BE2C (cell line): Measurements from ENCODE around the gene CPED1. TPM values are rescaled to one million over a fixed set of nuclear protein-coding genes. Genes with fewer than 3 reads are reported as not detected.

Experiments used
- DNase-seq: peaks from one replicate; pipeline ENCODE4 v3.0.0-alpha.2; 2020
- H3K27me3 ChIP-seq: fragments of 250-450 bp; sonication (Bioruptor Pico); 2 replicates; pipeline ENCODE4 v1.5.1; 2020; ENCODE audit warnings: mild to moderate bottlenecking
- H3K36me3 ChIP-seq: fragments of 250-450 bp; sonication (Bioruptor Pico); 2 replicates; pipeline ENCODE4 v1.5.1; 2020; ENCODE audit warnings: mild to moderate bottlenecking
- H3K4me1 ChIP-seq: fragments of 250-450 bp; sonication (Bioruptor Pico); 2 replicates; pipeline ENCODE4 v1.5.1; 2020
- H3K4me3 ChIP-seq: 2 replicates; pipeline ENCODE4 v1.5.1; 2011; ENCODE audit warnings: low read depth, low read length
- H3K9me3 ChIP-seq: fragments of 250-450 bp; sonication (Bioruptor Pico); 2 replicates; pipeline ENCODE4 v1.5.1; 2020
- polyA plus RNA-seq: library from polyadenylated mRNA; unstranded; fragments of >200 nt; gene quantifications from one replicate; pipeline ENCODE4 v1.2.1, GENCODE V29; 2012; ENCODE audit warnings: low read depth, missing spikeins; ENCODE audit not compliant: insufficient read length, insufficient read depth
- TF ChIP-seq, protein P1 (sequence below): IDR thresholded peaks from 2 replicates; pipeline ENCODE4 v1.5.1; 2012; ENCODE audit warnings: mild to moderate bottlenecking, low read depth, low read length

Gene CPED1
- polyA plus RNA-seq: 0.99 TPM

DNA sequence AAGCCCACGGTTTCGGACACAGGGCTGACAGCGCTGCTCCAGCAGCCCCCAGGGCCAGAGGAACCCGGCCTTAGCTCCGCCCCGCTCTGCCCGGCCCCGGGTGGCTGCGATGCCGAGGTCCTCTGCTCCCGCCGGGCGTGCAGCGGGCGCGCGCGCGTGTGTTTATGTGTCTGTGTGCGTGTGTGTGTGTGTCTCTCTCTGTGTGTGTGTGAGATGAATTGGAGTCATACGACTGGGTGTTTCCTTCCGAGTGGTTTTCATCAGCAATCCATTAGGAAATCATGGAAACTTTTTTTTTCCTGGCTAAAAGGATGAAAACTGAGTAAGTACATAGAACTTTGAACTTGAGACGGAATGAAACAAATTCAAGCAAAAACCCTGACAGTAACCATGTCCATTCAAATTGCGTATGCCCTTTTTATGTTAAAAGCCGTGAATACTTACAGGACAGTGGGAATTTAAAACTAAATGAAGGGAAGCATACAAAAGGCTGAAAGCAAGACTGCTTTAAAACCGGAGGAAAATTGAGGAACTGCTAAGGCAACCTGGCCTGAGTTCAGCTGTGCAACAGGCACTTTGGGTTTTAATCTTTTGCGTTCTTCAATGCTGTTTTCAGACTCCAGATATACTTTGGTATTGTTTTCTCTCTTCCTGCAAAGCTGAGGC lies at the start of gene CPED1:
Gene CPED1, plus strand, starts transcription at position 121 of the 666 bp plus-strand sequence. CDS start 911 bp downstream, outside the sequence.
- peak; percentile 61 for DNase-seq
- Histone ChIP-seq H3K4me3 (peak within 1 kb of the TSS; percentile 54), H3K4me1 (peaks cover 5% of the 10 kb centered on the region; the same call in 1 of the 2 replicates), H3K36me3 (no peaks in the 10 kb centered on the region), H3K27me3 (peaks cover 54% of the 10 kb centered on the region), H3K9me3 (no peaks in the 10 kb centered on the region)
- TF ChIP-seq, protein P1, sequence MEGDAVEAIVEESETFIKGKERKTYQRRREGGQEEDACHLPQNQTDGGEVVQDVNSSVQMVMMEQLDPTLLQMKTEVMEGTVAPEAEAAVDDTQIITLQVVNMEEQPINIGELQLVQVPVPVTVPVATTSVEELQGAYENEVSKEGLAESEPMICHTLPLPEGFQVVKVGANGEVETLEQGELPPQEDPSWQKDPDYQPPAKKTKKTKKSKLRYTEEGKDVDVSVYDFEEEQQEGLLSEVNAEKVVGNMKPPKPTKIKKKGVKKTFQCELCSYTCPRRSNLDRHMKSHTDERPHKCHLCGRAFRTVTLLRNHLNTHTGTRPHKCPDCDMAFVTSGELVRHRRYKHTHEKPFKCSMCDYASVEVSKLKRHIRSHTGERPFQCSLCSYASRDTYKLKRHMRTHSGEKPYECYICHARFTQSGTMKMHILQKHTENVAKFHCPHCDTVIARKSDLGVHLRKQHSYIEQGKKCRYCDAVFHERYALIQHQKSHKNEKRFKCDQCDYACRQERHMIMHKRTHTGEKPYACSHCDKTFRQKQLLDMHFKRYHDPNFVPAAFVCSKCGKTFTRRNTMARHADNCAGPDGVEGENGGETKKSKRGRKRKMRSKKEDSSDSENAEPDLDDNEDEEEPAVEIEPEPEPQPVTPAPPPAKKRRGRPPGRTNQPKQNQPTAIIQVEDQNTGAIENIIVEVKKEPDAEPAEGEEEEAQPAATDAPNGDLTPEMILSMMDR: no peak

DNA sequence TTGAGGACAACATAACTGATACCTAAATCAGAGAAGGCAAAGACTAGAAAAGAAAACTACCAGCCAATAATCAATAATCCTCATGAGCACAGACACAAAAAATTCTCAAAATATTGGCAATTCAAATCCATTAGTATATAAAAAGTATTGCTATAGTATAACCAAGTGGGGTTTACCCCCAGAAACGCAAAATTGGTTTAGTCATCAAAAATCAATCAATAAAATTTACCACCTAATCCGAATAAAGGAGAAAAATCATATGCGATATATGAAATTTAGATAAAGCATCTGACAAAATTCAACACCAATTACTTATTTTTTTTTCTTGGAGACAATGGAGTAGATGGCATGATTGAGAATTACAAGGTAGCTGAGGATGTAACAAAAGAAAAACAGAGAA lies 49.2 kb upstream of the CPED1 start:
- H3K9me3 ChIP-seq: peaks cover 3% of the 10 kb centered on the region; the same call in 1 of the 2 replicates
- TF ChIP-seq, protein P1: no peak
- H3K4me1 ChIP-seq: no peaks in the 10 kb centered on the region
- no peaks in the 10 kb centered on the region for H3K36me3 ChIP-seq
- H3K27me3 ChIP-seq: peaks cover 34% of the 10 kb centered on the region
- no peak overlapping the region for H3K4me3 ChIP-seq
- DNase-seq: no peak

DNA sequence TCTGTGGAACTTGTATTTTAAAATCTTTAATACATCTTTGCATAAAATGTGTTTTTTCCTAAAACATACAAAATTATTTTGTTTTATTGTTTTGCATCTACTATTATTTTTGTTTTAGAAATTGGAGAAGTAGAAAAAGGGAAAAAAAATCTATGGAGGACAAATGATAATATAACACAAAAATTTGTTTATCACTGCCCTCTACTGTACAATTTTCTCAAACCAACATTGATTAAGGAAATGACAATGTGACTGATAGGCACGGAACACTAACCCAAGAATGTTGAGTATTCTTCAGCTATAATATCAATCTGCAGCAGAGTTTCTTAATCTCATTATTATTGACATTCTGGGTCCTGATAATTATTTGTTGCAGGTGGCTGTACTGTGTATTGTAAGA lies 47.4 kb upstream of the CPED1 start:
- no peak for DNase-seq
- Histone ChIP-seq H3K27me3 (peaks cover 45% of the 10 kb centered on the region), H3K4me1 (no peaks in the 10 kb centered on the region), H3K9me3 (peaks cover 3% of the 10 kb centered on the region; the same call in 1 of the 2 replicates), H3K4me3 (no peak overlapping the region), H3K36me3 (no peaks in the 10 kb centered on the region)
- TF ChIP-seq, protein P1: no peak; the same call in 1 of the 2 replicates

DNA sequence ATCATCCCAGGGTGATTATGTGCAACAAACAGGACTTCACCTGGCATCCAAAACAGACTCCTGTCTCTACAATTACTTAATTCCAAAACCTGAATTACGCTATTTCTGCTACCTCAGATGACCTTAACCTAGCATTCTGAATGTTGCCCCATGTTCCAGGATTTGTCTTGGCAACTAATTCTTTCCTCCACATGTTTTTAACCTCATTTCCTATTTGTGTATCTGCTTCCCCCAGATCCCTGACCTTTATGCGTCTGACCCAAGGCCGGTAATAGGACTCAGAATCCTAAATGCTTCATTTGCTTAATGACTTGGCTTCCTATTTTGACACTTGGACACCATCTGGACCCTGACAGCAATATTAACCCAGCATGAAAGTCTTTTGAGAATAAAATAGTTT lies 46.7 kb upstream of the CPED1 start:
- no peak overlapping the region for H3K4me3 ChIP-seq
- TF ChIP-seq, protein P1: no peak
- no peak for DNase-seq
- H3K27me3 ChIP-seq: peaks cover 49% of the 10 kb centered on the region
- no peaks in the 10 kb centered on the region for H3K4me1 ChIP-seq
- peaks cover 3% of the 10 kb centered on the region; the same call in 1 of the 2 replicates for H3K9me3 ChIP-seq
- no peaks in the 10 kb centered on the region for H3K36me3 ChIP-seq

DNA sequence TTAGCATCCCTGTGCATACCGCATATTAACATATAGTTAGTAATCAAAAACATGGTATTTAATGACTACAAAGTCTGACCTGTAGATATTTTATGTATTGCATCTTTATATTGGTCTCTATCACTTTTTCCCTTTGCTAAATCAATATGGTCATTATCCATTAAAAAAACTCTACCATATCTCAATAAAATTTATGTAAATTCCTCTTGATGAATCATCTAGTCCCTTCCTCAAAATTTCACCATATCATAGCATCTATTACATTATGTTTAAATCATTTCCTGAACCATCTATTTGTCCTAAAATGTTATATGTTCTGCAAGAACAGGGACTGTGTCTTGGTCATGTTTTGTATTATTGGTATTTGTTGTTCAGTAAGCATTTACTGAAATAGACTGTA lies 45.6 kb upstream of the CPED1 start:
- no peaks in the 10 kb centered on the region for H3K36me3 ChIP-seq
- no peaks in the 10 kb centered on the region for H3K9me3 ChIP-seq
- no peak overlapping the region for H3K4me3 ChIP-seq
- DNase-seq: no peak
- peaks cover 49% of the 10 kb centered on the region for H3K27me3 ChIP-seq
- H3K4me1 ChIP-seq: no peaks in the 10 kb centered on the region
- TF ChIP-seq, protein P1: no peak

DNA sequence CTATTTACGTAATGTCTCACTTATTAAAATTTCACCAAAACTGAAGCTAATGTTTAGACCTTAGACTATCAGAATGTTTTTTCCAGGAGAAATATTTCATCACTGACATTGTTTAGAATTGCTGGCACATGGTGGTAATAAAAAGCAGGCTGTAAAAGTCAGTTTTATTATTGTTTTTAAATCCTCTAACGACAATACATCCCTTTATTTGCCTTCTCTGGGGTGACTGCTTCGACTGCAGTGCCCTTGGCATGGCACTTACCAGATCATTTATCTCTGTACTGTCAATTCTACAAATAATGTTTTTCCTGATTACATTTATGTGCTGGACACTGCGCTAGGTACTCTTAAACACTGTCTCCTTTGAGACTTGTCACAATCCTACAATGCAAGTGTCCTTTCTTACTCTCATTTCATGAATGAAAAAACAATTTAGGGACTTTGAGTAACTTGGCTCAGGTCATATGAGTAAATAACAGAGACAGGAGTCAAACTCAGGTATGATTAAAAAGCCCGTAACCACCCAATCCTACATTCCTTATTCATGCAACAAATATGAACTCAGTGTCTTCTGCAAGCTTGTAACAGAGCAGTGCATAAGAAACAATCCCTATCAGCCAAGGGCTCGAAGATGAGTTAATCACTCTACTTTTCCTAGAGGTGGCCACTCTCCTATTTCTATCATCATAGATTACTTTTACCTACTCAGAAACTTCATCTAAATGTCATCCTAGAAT lies 43.5 kb upstream of the CPED1 start:
- DNase-seq: no peak
- TF ChIP-seq, protein P1: no peak
- no peaks in the 10 kb centered on the region for H3K9me3 ChIP-seq
- no peak overlapping the region for H3K4me3 ChIP-seq
- no peaks in the 10 kb centered on the region for H3K4me1 ChIP-seq
- H3K36me3 ChIP-seq: no peaks in the 10 kb centered on the region
- peaks cover 47% of the 10 kb centered on the region for H3K27me3 ChIP-seq
